Caco-2 (cell line): ENCODE data around the gene FBP2. TPM values are rescaled to one million over a fixed set of nuclear protein-coding genes. Genes with fewer than 3 reads are reported as not detected.
A peak's percentile ranks its signal among the peaks of the same experiment; 100 is the strongest.
"Not testable (repeated sequence)": the region's sequence is repeated elsewhere in the genome, so short reads cannot be mapped to it uniquely, and the experiment has no call there.

ENCODE experiments used
- BruUV-seq: library from RNA; stranded (reverse); fragments of 400-500 nt; replicated peaks from 2 replicates; lab custom pipeline; 2021; lab: Mats Ljungman, UMichigan
- CTCF ChIA-PET: fragments of 300-600 bp; sonication (Branson Sonifier 250); formaldehyde crosslinking; loops from one replicate; lab custom pipeline; 2022; ENCODE audit warnings: antibody characterized with exemption; lab: Charles Lee
- POLR2A ChIA-PET: fragments of 300-600 bp; sonication (Branson Sonifier 250); formaldehyde crosslinking; loops from one replicate; lab custom pipeline; 2022; ENCODE audit warnings: antibody characterized with exemption; lab: Charles Lee
- DNase-seq, 2 experiments: peaks; one replicate each; pipeline versions ENCODE4 v3.0.0 to v3.0.0-alpha.2; 2020 to 2022
- H3K27me3 ChIP-seq: replicated peaks from 2 replicates; pipeline ENCODE4 v1.6.0; 2011; ENCODE audit warnings: low read length; ENCODE audit not compliant: control insufficient read depth, insufficient read depth
- H3K36me3 ChIP-seq: 2 replicates; pipeline ENCODE4 v1.5.1; 2011; ENCODE audit warnings: low read length; ENCODE audit not compliant: control insufficient read depth, insufficient read depth
- H3K4me1 ChIP-seq: fragments of 250-450 bp; sonication (Bioruptor Pico); 2 replicates; pipeline ENCODE4 v1.5.1; 2020; ENCODE audit warnings: mild to moderate bottlenecking
- H3K4me3 ChIP-seq: 2 replicates; pipeline ENCODE4 v1.5.1; 2011; ENCODE audit warnings: low read depth, mild to moderate bottlenecking, control low read depth, low read length
- H3K9me3 ChIP-seq: fragments of 250-450 bp; sonication (Bioruptor Pico); 2 replicates; pipeline ENCODE4 v1.5.1; 2020; ENCODE audit warnings: mild to moderate bottlenecking, moderate library complexity
- H3K27ac Mint-ChIP-seq: one replicate; pipeline ENCODE4 v1.8.0; 2022; ENCODE audit warnings: mixed read lengths; ENCODE audit not compliant: unreplicated experiment
- H3K27me3 Mint-ChIP-seq: one replicate; pipeline ENCODE4 v1.8.0; 2022; ENCODE audit warnings: mixed read lengths; ENCODE audit not compliant: insufficient read depth, unreplicated experiment
- H3K36me3 Mint-ChIP-seq: one replicate; pipeline ENCODE4 v1.8.0; 2022; ENCODE audit warnings: mild to moderate bottlenecking, mixed read lengths; ENCODE audit not compliant: insufficient read depth, unreplicated experiment
- H3K4me1 Mint-ChIP-seq: one replicate; pipeline ENCODE4 v1.8.0; 2022; ENCODE audit warnings: low read depth, mixed read lengths; ENCODE audit not compliant: unreplicated experiment
- H3K4me3 Mint-ChIP-seq: one replicate; pipeline ENCODE4 v1.8.0; 2022; ENCODE audit warnings: mild to moderate bottlenecking, moderate library complexity, mixed read lengths; ENCODE audit not compliant: unreplicated experiment
- H3K9me3 Mint-ChIP-seq: one replicate; pipeline ENCODE4 v1.8.0; 2022; ENCODE audit warnings: mixed read lengths; ENCODE audit not compliant: unreplicated experiment
- CTCF ChIP-seq, 2 experiments: fragments of 200-600 bp in 1 of 2; IDR thresholded peaks; 1 replicate in 1 of 2; 2 replicates in 1 of 2; pipeline versions ENCODE4 v1.5.1 to v1.8.0; 2011 to 2022; ENCODE audit warnings: antibody characterized with exemption in 1 of 2, control low read depth in 1 of 2, inconsistent platforms in 1 of 2, low read depth in 1 of 2, low read length in 1 of 2, mild to moderate bottlenecking in 1 of 2, moderate library complexity in 1 of 2; ENCODE audit not compliant: insufficient read depth in 1 of 2, severe bottlenecking in 1 of 2, unreplicated experiment in 1 of 2
- intact Hi-C: fragments of 100-400 bp; cut with micrococcal nuclease; formaldehyde crosslinking; loops from one replicate; pipeline ENCODE4 v1.10.0; 2022; ENCODE audit not compliant: unreplicated experiment
- total RNA-seq: library from RNA; stranded (reverse); gene quantifications from 2 replicates; pipeline ENCODE4 v1.2.3, GENCODE V29; 2022

Gene FBP2
- total RNA-seq, 1 experiment from 2014 or later: not detected

- CTCF ChIA-PET: interaction anchor here (0.8 to 2.0 kb wide), 10 partner anchors 33 to 614 kb away, joined by 3 to 16 read pairs (median 6); no protein-coding TSS in a partner anchor
- Histone ChIP-seq H3K36me3 (no peaks in the 10 kb centered on the region; the same call in 1 of the 2 replicates), H3K27me3 (no peaks in the 10 kb centered on the region), H3K4me1 (0 out of 2 replicates have a peak, but pooled peaks cover 3% of the 10 kb centered on the region), H3K4me3 (peak overlapping the region; percentile 48), H3K9me3 (no peaks in the 10 kb centered on the region)
- Mint-ChIP-seq H3K4me3 (no peak overlapping the region), H3K36me3 (peaks cover 23% of the 10 kb centered on the region), H3K4me1 (peaks cover 11% of the 10 kb centered on the region), H3K27ac (no peak overlapping the region), H3K27me3 (no peaks in the 10 kb centered on the region), H3K9me3 (no peaks in the 10 kb centered on the region)
- no peak for TF ChIP-seq CTCF (IDR thresholded peaks at IDR 0.05; ENCODE audit: insufficient read depth in 1 of 2, low read depth in 1 of 2, low read length in 1 of 2, severe bottlenecking in 1 of 2, unreplicated experiment in 1 of 2)
- no TSS peak for BruUV-seq
- intact Hi-C loops: loop anchor here (1.0 to 5.0 kb wide), 6 partner anchors 49 to 614 kb away; no protein-coding TSS in a partner anchor
- POLR2A ChIA-PET: interaction anchor here (0.6 to 1.5 kb wide), 8 partner anchors 18 to 1503 kb away, joined by 3 to 15 read pairs (median 4); no protein-coding TSS in a partner anchor
- no peak for DNase-seq
Observed at GRCh38 chr9:94554078-94554438, 39.6 kb downstream of the FBP2 start.

- H3K36me3 ChIP-seq: no peaks in the 10 kb centered on the region; the same call in 1 of the 2 replicates
- H3K27me3 Mint-ChIP-seq: no peaks in the 10 kb centered on the region
- peak overlapping the region; percentile 48 for H3K4me3 ChIP-seq
- peak overlapping the region; percentile 53 for H3K27ac Mint-ChIP-seq
- no peaks in the 10 kb centered on the region for H3K9me3 Mint-ChIP-seq
- H3K36me3 Mint-ChIP-seq: peaks cover 23% of the 10 kb centered on the region
- H3K4me3 Mint-ChIP-seq: no peak overlapping the region
- DNase-seq: peak; percentile 57
- BruUV-seq: no TSS peak
- no peaks in the 10 kb centered on the region for H3K27me3 ChIP-seq
- ChIA-PET POLR2A (interaction anchor here (0.9 kb wide), 1 partner anchor 173 kb away, joined by 3 read pairs; the partner anchor contains the start of gene AOPEP), CTCF (interaction anchor here (0.8 to 2.0 kb wide), 2 partner anchors 20 to 50 kb away, joined by 3 to 8 read pairs; no protein-coding TSS in a partner anchor)
- 0 out of 2 replicates have a peak, but pooled peaks cover 3% of the 10 kb centered on the region for H3K4me1 ChIP-seq
- intact Hi-C loops: loop anchor here (5.0 kb wide), 1 partner anchor 229 kb away; no protein-coding TSS in a partner anchor
- peak in 1 of 2 experiments; percentile 41 for TF ChIP-seq CTCF (IDR thresholded peaks at IDR 0.05; ENCODE audit: insufficient read depth in 1 of 2, low read depth in 1 of 2, low read length in 1 of 2, severe bottlenecking in 1 of 2, unreplicated experiment in 1 of 2)
- H3K9me3 ChIP-seq: no peaks in the 10 kb centered on the region
- H3K4me1 Mint-ChIP-seq: peaks cover 11% of the 10 kb centered on the region
Observed at GRCh38 chr9:94553029-94553938, 40.3 kb downstream of the FBP2 start.

GRCh38 chr9:94545940-94546339 lies 47.7 kb downstream of the FBP2 start:
- no peak for TF ChIP-seq CTCF (IDR thresholded peaks at IDR 0.05; ENCODE audit: insufficient read depth in 1 of 2, low read depth in 1 of 2, low read length in 1 of 2, severe bottlenecking in 1 of 2, unreplicated experiment in 1 of 2)
- H3K4me3 Mint-ChIP-seq: no peak overlapping the region
- Histone ChIP-seq H3K4me3 (no peak overlapping the region), H3K27me3 (no peaks in the 10 kb centered on the region), H3K9me3 (no peaks in the 10 kb centered on the region), H3K4me1 (no peaks in the 10 kb centered on the region), H3K36me3 (no peaks in the 10 kb centered on the region; the same call in 1 of the 2 replicates)
- peaks cover 17% of the 10 kb centered on the region for H3K36me3 Mint-ChIP-seq
- H3K9me3 Mint-ChIP-seq: no peaks in the 10 kb centered on the region
- intact Hi-C loops: no loop called here
- no peak overlapping the region for H3K27ac Mint-ChIP-seq
- no TSS peak for BruUV-seq
- CTCF ChIA-PET: no interaction called here
- POLR2A ChIA-PET: no interaction called here
- H3K27me3 Mint-ChIP-seq: no peaks in the 10 kb centered on the region
- no peak for DNase-seq
- H3K4me1 Mint-ChIP-seq: peaks cover 2% of the 10 kb centered on the region

GRCh38 chr9:94544335-94544734 lies 49.3 kb downstream of the FBP2 start:
- BruUV-seq, POLR2A ChIA-PET: not testable (repeated sequence)

More at GRCh38 chr9:94544335-94544734, 49.3 kb downstream of the FBP2 start:
- H3K9me3 Mint-ChIP-seq, H3K4me1 ChIP-seq, H3K27ac Mint-ChIP-seq, H3K9me3 ChIP-seq, H3K27me3 ChIP-seq, H3K27me3 Mint-ChIP-seq, CTCF ChIA-PET, intact Hi-C loops, H3K4me3 Mint-ChIP-seq, H3K4me3 ChIP-seq, H3K36me3 ChIP-seq, DNase-seq, H3K36me3 Mint-ChIP-seq: not testable (repeated sequence)
- H3K4me1 Mint-ChIP-seq: peaks cover 14% of the 10 kb centered on the region
